Pancreas (tissue), 10 donors: Measurements from ENCODE around the gene SORBS2. TPM values are rescaled to one million over a fixed set of nuclear protein-coding genes. Genes with fewer than 3 reads are reported as not detected.

Experiments
- ATAC-seq, 4 donors: fragments of 200-7000 bp; cut with Tn5 transposase; one replicate each; pipeline versions ENCODE4 v1.8.0 to v1.9.1; 2020; ENCODE audit warnings: mild to moderate bottlenecking in 4 of 4, moderate library complexity in 4 of 4
- DNase-seq, 6 donors: peaks; one replicate each; pipeline ENCODE4 v3.0.0-alpha.2; 2020
- FAIRE-seq: peaks from 2 replicates; lab custom pipeline; 2012; peaks lifted over from hg19 to GRCh38; lab: Jason Lieb, UNC
- H3K27ac ChIP-seq, 4 donors: fragments of 200-600 bp; sonication (generic); 1 replicate in 3 of 4; 2 replicates in 1 of 4; pipeline versions ENCODE4 v1.5.0 to v1.8.0; 2020
- H3K27me3 ChIP-seq, 4 donors: fragments of 200-600 bp; one replicate each; pipeline ENCODE4 v1.8.0; 2021
- H3K36me3 ChIP-seq, 3 donors: fragments of 200-600 bp; sonication (generic) in 1 of 3; one replicate each; pipeline versions ENCODE4 v1.5.0 to v1.8.0; 2020 to 2021
- H3K4me1 ChIP-seq, 3 donors: fragments of 200-600 bp; one replicate each; pipeline ENCODE4 v1.8.0; 2021
- H3K4me3 ChIP-seq, 4 donors: fragments of 200-600 bp; sonication (generic) in 2 of 4; one replicate each; pipeline versions ENCODE4 v1.5.0 to v1.8.0; 2020 to 2021
- H3K9me3 ChIP-seq, 4 donors: fragments of 200-600 bp; one replicate each; pipeline ENCODE4 v1.8.0; 2021
- CTCF ChIP-seq, 4 donors: fragments of 200-600 bp; sonication (generic) in 3 of 4; IDR thresholded peaks; one replicate each; pipeline versions ENCODE4 v1.5.0 to v1.8.0; 2021; ENCODE audit warnings: antibody characterized with exemption in 4 of 4
- WGBS, 2 donors: extraction: QIAGEN DNeasy Blood & Tissue Kit; methylation state at CpG; one replicate each; pipeline ENCODE4 v1.1.7; 2013; 5-methylcytosine and 5-hydroxymethylcytosine counted together
- intact Hi-C, 3 donors: fragments of 100-400 bp; cut with DNase I; formaldehyde crosslinking; loops; one replicate each; pipeline versions ENCODE4 v1.11.1 to v1.14.2; 2022
- polyA plus RNA-seq, 2 donors: library from polyadenylated mRNA; stranded (reverse); fragments of 200-250 nt; gene quantifications; one replicate each; pipeline ENCODE4 v1.2.3, GENCODE V29; 2013
- total RNA-seq, 6 donors: library from RNA; stranded (reverse); fragmentation: NEBNext Ultra II Directional in 4 of 6; extraction: Animal tissue kit (Norgen Biotek cat#: 25700) in 4 of 6; gene quantifications; one replicate each; pipeline versions ENCODE4 v1.2.1 to v1.2.4, GENCODE V29; 2021 to 2023
- donor health status: healthy with polysubstance abuse.
- donor health status: DM: no; HTN: no; CAD: no; lungs with moderate emphysema.
- donor health status: DM: no; HTN: no; CAD: no.
- donor health status: control.
- donor health status: control.
- donor health status: Bipolar disorder and iron deficiency.
- donor health status: DM: yes; HTN: yes; CAD: no.
- donor health status: DM: no; HTN: no; CAD: no.
- donor health status: DM: no; HTN: no; CAD: no.
- donor health status: DM: yes; HTN: yes; CAD: no.

The SORBS2 gene
- total and polyA plus RNA-seq, 8 donors, result 61.7 to 245 (median 140) TPM

- FAIRE-seq, result no peak
- no peak overlapping the region for H3K4me3 ChIP-seq
- H3K27me3 ChIP-seq, result no peaks in the 10 kb centered on the region
These were observed 7.2 kb upstream of the SORBS2 start for GRCh38 chr4:185819144-185819543.

GRCh38 chr4:185817403-185817818 lies 5.4 kb upstream of the SORBS2 start:
- ATAC-seq, result peak; percentile 64 to 77 (median 71)
- Histone ChIP-seq H3K9me3 (no peaks in the 10 kb centered on the region), H3K4me3 (peak overlapping the region in 1 of 4 donors; percentile 5), H3K36me3 (no peaks in the 10 kb centered on the region), H3K27me3 (no peaks in the 10 kb centered on the region), H3K4me1 (peaks cover 34 to 45% (median 42%) of the 10 kb centered on the region in 3 donors), H3K27ac (peak overlapping the region; percentile 72 to 95 (median 84))
- DNase-seq, result peak; percentile 86 to 93 (median 89)
- WGBS, 2 donors, result 11 to 12% methylated on average over 8 of the region's 8 CpGs
- TF ChIP-seq CTCF (IDR thresholded peaks at IDR 0.05), result no peak
- no peak for FAIRE-seq
- intact Hi-C loops, result no loop called here

More at GRCh38 chr4:185819144-185819543, 7.2 kb upstream of the SORBS2 start:
- no peaks in the 10 kb centered on the region for H3K9me3 ChIP-seq
- H3K4me1 ChIP-seq, result peaks cover 42 to 49% (median 47%) of the 10 kb centered on the region in 3 donors
- DNase-seq, result no peak
- 83% methylated on average over 5 of the region's 5 CpGs for WGBS, 2 donors
- no peak for ATAC-seq
- no peaks in the 10 kb centered on the region for H3K36me3 ChIP-seq
- peak overlapping the region; percentile 70 to 95 (median 84) for H3K27ac ChIP-seq
- intact Hi-C loops, result no loop called here
- no peak for TF ChIP-seq CTCF (IDR thresholded peaks at IDR 0.05)

GRCh38 chr4:185813133-185813532 lies 1.1 kb upstream of the SORBS2 start:
- no peak for FAIRE-seq
- no peak for DNase-seq
- Histone ChIP-seq H3K9me3 (no peaks in the 10 kb centered on the region), H3K27ac (peak overlapping the region in 3 of 4 donors; percentile 7 to 93 (median 64)), H3K27me3 (no peaks in the 10 kb centered on the region), H3K4me1 (peaks cover 25 to 34% (median 27%) of the 10 kb centered on the region in 3 donors), H3K36me3 (no peaks in the 10 kb centered on the region), H3K4me3 (no peak overlapping the region)
- TF ChIP-seq CTCF (IDR thresholded peaks at IDR 0.05), result no peak
- WGBS, 2 donors, result 73 to 77% methylated on average over 8 of the region's 8 CpGs
- intact Hi-C loops, result no loop called here
- ATAC-seq, result no peak

GRCh38 chr4:185810746-185811508 lies 1.1 kb downstream of the SORBS2 start:
- peak in 3 of 4 donors; percentile 33 to 38 (median 34) for ATAC-seq
- Histone ChIP-seq H3K4me1 (peaks cover 7 to 29% (median 9%) of the 10 kb centered on the region in 3 donors), H3K36me3 (no peaks in the 10 kb centered on the region), H3K4me3 (peak overlapping the region; percentile 24 to 69 (median 52)), H3K9me3 (no peaks in the 10 kb centered on the region), H3K27ac (peak overlapping the region; percentile 64 to 93 (median 82)), H3K27me3 (no peaks in the 10 kb centered on the region)
- WGBS, 2 donors, result 6 to 8% methylated on average over 13 of the region's 13 CpGs
- FAIRE-seq, result peak; percentile 75
- DNase-seq, result no peak
- intact Hi-C loops, result no loop called here
- TF ChIP-seq CTCF (IDR thresholded peaks at IDR 0.05), result no peak
